Upper lobe of right lung (tissue), 1 donor: Measurements from ENCODE around the gene PROSER2. TPM values are rescaled to one million over a fixed set of nuclear protein-coding genes. Genes with fewer than 3 reads are reported as not detected.

ENCODE experiments used
- ATAC-seq: fragments of 200-7000 bp; cut with Tn5 transposase; one replicate; pipeline ENCODE4 v1.9.1; 2020; ENCODE audit warnings: mild to moderate bottlenecking, moderate library complexity
- DNase-seq: peaks from one replicate; pipeline ENCODE4 v3.0.0-alpha.2; 2020
- H3K27ac ChIP-seq: fragments of 200-600 bp; one replicate; pipeline ENCODE4 v1.8.0; 2022
- H3K27me3 ChIP-seq: fragments of 200-600 bp; one replicate; pipeline ENCODE4 v1.8.0; 2022; ENCODE audit warnings: mild to moderate bottlenecking
- H3K36me3 ChIP-seq: fragments of 200-600 bp; one replicate; pipeline ENCODE4 v1.8.0; 2022
- H3K4me1 ChIP-seq: fragments of 200-600 bp; one replicate; pipeline ENCODE4 v1.8.0; 2022
- H3K4me3 ChIP-seq: fragments of 200-600 bp; one replicate; pipeline ENCODE4 v1.8.0; 2022; ENCODE audit warnings: mild to moderate bottlenecking
- H3K9me3 ChIP-seq: fragments of 200-600 bp; one replicate; pipeline ENCODE4 v1.8.0; 2022
- intact Hi-C: fragments of 100-400 bp; cut with DNase I; formaldehyde crosslinking; loops from one replicate; pipeline ENCODE4 v1.11.0; 2022
- total RNA-seq: library from RNA; stranded (reverse); fragmentation: NEBNext Ultra II Directional; extraction: Animal tissue kit (Norgen Biotek cat#: 25700); gene quantifications from one replicate; pipeline ENCODE4 v1.2.1, GENCODE V29; 2021
- TF ChIP-seq, protein P1 (sequence below): fragments of 200-600 bp; IDR thresholded peaks from one replicate; pipeline ENCODE4 v1.8.0; 2022; ENCODE audit warnings: antibody characterized with exemption
- donor health status: DM: no; HTN: yes; CAD: no; lungs with severe emphysema.

PROSER2 gene
- total RNA-seq, 1 donor from 2014 or later = 33.3 TPM

GRCh38 chr10:11901036-11901301, 77.8 kb downstream of the PROSER2 start:
- peaks cover 3% of the 10 kb centered on the region for H3K4me1 ChIP-seq
- DNase-seq (no peak), ATAC-seq (no peak)
- no peak overlapping the region for H3K4me3 ChIP-seq
- H3K9me3 ChIP-seq = no peaks in the 10 kb centered on the region
- intact Hi-C loops = no loop called here
- H3K27me3 ChIP-seq = no peaks in the 10 kb centered on the region
- no peak overlapping the region for H3K27ac ChIP-seq
- H3K36me3 ChIP-seq = no peaks in the 10 kb centered on the region
- TF ChIP-seq, protein P1, sequence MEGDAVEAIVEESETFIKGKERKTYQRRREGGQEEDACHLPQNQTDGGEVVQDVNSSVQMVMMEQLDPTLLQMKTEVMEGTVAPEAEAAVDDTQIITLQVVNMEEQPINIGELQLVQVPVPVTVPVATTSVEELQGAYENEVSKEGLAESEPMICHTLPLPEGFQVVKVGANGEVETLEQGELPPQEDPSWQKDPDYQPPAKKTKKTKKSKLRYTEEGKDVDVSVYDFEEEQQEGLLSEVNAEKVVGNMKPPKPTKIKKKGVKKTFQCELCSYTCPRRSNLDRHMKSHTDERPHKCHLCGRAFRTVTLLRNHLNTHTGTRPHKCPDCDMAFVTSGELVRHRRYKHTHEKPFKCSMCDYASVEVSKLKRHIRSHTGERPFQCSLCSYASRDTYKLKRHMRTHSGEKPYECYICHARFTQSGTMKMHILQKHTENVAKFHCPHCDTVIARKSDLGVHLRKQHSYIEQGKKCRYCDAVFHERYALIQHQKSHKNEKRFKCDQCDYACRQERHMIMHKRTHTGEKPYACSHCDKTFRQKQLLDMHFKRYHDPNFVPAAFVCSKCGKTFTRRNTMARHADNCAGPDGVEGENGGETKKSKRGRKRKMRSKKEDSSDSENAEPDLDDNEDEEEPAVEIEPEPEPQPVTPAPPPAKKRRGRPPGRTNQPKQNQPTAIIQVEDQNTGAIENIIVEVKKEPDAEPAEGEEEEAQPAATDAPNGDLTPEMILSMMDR = no peak

- Histone ChIP-seq H3K36me3 (no peaks in the 10 kb centered on the region), H3K9me3 (no peaks in the 10 kb centered on the region), H3K27ac (no peak overlapping the region), H3K27me3 (no peaks in the 10 kb centered on the region), H3K4me3 (no peak overlapping the region), H3K4me1 (peaks cover 3% of the 10 kb centered on the region)
- TF ChIP-seq, protein P1 = no peak
- ATAC-seq (no peak), DNase-seq (no peak)
- intact Hi-C loops = no loop called here
Measured at GRCh38 chr10:11901454-11901832, 78.3 kb downstream of the PROSER2 start.

DNA sequence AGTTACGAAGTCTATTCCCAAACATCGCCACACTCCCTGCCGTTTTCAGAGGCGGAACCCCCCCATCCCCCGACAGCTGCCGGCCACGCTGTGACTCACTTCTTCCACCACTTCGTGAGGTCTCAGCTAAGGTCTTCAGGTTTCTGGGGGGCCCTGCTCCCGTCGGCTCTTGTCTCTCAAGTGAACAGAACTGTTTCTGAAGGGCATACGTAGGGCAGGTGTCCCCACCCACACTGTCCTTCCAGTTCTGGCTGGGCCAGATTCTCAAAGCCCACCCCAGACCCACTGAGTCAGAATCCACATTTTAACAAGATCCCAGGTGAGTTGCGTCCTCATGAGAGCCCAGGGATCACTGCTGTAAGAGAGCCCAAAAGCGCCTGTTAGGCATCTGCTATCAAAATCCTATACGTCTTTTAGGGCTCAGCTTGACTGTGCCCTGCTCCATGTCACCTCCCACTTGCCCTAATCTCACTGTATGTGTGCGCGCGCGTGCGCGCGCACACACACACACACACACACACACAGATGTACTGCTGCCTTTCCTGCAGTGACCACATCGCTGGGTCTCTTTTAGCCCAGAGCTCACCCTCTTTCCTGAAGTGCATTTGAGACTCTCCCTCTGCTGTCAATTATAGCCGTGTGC, 78.8 kb downstream of the PROSER2 start:
- DNase-seq = no peak
- TF ChIP-seq, protein P1 = no peak
- H3K27me3 ChIP-seq = no peaks in the 10 kb centered on the region
- no peak overlapping the region for H3K4me3 ChIP-seq
- H3K27ac ChIP-seq = no peak overlapping the region
- peaks cover 3% of the 10 kb centered on the region for H3K4me1 ChIP-seq
- ATAC-seq = no peak
- intact Hi-C loops = no loop called here
- no peaks in the 10 kb centered on the region for H3K9me3 ChIP-seq
- no peaks in the 10 kb centered on the region for H3K36me3 ChIP-seq

GRCh38 chr10:11902646-11903045, 79.5 kb downstream of the PROSER2 start:
- H3K4me1 ChIP-seq = peaks cover 3% of the 10 kb centered on the region
- H3K27ac ChIP-seq = no peak overlapping the region
- DNase-seq (no peak), ATAC-seq (no peak)
- H3K27me3 ChIP-seq = no peaks in the 10 kb centered on the region
- no peaks in the 10 kb centered on the region for H3K9me3 ChIP-seq
- intact Hi-C loops = no loop called here
- no peaks in the 10 kb centered on the region for H3K36me3 ChIP-seq
- H3K4me3 ChIP-seq = no peak overlapping the region
- TF ChIP-seq, protein P1 = no peak

DNA sequence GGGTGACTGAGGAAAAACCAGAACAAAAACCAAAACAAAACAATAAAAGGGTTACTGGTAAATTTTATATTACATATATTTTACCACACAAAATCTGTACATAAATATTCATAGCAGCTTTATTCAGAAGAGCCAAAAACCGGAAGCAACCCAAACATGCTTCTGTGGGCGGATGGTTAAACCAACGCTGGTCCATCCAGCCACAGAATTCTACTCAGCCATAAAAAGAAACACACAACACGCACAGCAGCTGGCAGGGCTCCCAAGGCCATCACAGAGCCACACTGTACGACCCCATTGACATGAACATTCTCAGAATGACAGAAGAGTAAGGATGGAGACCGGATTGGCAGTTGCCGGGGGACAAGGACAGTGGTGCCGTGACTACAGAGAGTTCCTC, 83.6 kb downstream of the PROSER2 start:
- Histone ChIP-seq H3K36me3 (no peaks in the 10 kb centered on the region), H3K27ac (no peak overlapping the region), H3K4me3 (no peak overlapping the region), H3K4me1 (no peaks in the 10 kb centered on the region), H3K27me3 (no peaks in the 10 kb centered on the region), H3K9me3 (no peaks in the 10 kb centered on the region)
- ATAC-seq (no peak), DNase-seq (no peak)
- TF ChIP-seq, protein P1 = no peak
- intact Hi-C loops = no loop called here

DNA sequence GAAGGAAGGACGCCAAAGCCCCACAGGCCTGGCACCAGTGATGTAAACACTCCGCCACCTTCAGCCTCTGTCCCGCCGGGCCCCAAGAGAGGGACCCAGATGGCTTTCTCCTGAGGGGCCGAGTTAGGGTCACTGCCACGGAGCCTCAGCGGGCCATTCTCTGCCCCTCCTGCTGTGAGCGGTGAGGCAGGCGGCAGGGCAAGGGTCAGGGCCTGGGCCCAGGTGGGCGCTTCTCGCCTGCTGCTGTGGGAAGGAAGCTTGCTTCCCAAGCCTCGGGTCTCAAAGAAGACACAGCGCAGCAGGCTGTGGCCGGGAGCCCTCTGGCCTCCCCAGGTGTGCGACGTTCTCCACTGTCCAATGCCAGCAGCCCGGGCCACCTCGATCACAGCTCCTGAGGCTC, 84.8 kb downstream of the PROSER2 start:
- TF ChIP-seq, protein P1 = no peak
- Histone ChIP-seq H3K9me3 (no peaks in the 10 kb centered on the region), H3K27me3 (no peaks in the 10 kb centered on the region), H3K27ac (no peak overlapping the region), H3K4me3 (no peak overlapping the region), H3K36me3 (no peaks in the 10 kb centered on the region), H3K4me1 (no peaks in the 10 kb centered on the region)
- no peak for DNase-seq
- intact Hi-C loops = no loop called here
- ATAC-seq = no peak
